ENCODE results near the gene METTL17.
"Not testable (repeated sequence)": the region's sequence is repeated elsewhere in the genome, so short reads cannot be mapped to it uniquely, and the experiment has no call there.

Gene METTL17

DNA sequence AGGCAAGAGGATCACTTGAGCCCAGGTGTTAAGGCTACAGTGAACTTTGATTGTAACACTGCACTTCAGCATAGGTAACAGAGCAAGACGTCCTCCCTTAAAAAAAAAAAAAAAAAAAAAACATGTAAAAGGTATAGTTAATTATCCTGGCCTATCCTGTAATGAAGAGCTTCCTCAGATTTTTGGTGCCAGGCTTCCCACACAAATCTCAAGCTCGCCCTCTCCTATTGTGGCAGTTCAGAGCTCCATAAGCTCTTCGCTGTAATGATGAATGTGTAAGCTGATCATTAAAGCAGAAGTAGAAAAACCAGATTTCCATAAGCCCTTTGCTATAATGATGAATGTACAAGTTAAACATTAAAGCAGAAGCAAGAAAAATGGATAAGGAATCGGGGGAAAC lies 7.3 kb downstream of the METTL17 start:
- no peak for DNase-seq

DNA sequence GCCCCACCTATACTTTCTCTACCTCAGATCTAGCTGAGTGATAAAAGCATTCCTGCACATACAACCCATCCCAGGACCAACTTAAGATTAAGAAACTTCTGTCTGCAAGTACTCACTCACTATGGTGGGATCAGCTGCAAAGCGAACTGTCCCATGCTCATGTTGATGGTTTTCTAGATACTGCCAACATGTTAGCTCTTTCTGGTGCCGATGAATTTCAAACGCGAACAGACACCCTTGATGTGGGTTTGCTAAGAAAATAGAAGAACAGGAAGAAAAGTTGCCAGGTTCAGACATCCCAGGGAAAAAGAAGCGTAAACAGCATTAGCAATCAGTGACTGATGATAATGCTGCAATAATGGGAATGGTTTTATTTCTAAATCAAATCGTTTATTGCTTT lies 7.8 kb downstream of the METTL17 start:
- no peak for DNase-seq

- DNase-seq: no peak
Observed at GRCh38 chr14:20998139-20998538, 8.4 kb downstream of the METTL17 start.

DNA sequence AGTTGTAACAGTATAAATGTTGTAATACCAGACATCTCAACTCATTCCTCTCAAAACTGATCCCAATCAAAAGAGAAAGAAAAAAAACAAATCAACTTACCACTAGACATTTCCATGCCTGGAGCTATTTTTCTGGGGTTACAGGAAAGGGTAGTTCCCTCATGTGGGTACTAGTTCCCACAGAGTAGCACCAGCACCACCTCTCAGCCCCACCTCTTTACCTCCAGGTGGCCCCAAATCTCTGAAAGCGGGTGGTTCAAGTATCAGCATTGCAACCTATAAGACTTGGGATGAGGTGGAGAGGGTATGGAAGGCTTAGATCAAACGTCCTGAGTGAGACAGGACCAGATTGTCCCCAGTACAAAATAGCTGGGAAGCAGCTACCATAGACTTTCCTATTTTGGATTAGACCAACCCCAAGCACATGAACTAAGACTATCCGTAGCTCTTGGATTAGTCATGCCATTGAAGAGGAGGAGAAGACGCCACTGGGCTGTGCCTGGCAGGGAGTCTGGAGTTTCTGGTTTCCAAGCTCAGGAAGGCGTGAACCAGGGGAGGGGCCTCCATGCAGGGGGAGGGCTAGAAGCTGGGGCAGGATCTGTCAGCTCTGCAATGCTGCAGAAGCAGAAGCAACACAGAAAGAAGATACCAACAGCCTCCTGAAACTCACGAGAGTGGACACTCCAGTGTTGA lies 9.0 kb downstream of the METTL17 start, which contains the start of gene SLC39A2:
Gene SLC39A2, plus strand, starts transcription at position 620 of the 693 bp plus-strand sequence. CDS start 154 bp downstream, outside the sequence.
- peak; percentile 78 for DNase-seq

DNA sequence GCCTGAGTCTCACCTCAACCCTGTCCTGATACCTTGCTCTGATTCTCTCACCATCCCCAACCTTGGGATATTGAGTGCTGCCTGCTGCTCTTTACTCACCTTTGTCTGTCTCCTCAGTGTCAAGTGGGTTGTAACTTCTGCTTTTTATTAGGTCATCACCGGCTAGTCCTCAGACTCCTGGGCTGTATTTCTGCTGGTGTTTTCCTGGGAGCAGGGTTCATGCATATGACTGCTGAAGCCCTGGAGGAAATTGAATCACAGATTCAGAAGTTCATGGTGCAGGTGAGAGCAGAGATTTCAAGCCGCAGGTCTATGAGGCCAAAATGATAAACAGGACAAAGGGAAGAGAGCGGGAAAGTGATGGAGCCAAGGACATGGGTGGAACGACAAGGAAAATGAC lies 9.8 kb downstream of the METTL17 start:
- DNase-seq: no peak

GRCh38 chr14:21001218-21001617 lies 11.4 kb downstream of the METTL17 start:
- DNase-seq: no peak

DNA sequence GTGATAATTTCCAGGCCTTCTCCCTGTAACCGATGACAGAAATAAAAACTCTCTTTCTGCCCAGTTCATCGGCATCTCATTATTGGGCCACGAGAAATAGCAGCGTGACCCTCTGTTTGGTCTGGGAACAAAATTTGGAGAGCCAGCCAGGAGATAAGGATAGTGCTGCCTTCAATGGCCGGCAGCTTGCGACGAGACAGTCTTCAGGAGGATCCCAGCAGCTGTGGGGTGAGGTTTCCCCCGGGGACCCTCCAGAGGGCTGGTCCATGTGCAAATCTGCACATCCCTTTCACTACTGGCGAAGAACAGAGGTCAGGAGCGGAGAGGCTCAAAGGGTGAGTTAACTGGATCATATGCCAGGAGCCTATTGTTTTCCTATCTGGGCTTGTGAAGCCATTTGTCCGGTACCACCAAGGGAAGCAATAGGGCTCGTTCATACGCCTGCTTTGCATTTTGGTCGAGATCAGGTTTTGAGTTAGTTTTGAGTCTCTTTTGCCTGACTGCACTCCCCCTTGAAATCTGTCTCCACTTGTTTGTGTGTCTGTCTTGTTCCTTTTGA lies 14.1 kb downstream of the METTL17 start:
- no peak for DNase-seq

GRCh38 chr14:21009721-21010120 lies 19.9 kb downstream of the METTL17 start:
- DNase-seq: not testable (repeated sequence)

DNA sequence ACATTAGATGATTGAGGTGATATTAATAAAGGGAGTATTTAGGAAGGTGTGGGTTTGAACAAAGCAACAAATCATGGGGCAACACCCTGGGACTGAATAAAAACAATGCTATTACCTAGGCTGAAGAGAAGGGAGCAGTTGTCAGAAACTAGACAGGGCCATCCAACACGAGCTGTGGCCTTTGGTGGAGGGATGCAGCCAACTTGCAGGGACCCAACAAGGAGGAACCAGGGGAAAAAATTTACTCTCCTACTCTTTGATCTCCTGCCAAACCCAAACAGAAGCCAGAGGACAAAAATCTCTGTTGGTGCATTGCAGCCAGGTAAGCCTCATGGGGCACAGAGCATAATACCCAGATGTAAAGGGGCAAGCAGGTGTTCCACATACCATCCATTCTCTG lies 21.4 kb downstream of the METTL17 start:
- no peak for DNase-seq

- peak; percentile 77 for DNase-seq
Observed at GRCh38 chr14:21014761-21015190, 25.0 kb downstream of the METTL17 start.

DNA sequence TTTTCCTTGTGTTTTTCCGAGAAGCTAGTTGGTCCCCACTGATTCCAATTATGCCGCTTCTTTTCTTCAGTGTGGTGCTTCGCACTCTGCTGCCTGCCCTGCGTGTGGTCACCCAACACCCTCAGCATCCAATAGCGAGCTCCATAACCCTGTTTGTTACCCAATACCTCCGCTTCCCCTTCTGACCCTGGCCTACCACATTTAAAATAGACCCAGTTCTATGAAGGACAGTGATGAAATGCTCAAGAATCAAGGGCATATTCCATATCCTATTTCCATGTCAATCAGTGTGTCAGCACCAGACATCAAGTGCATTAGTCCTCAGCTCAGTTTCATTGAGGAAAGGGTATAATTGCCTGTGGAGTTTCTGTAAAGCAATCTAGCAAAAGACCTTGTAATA lies 25.5 kb downstream of the METTL17 start:
- DNase-seq: no peak

DNA sequence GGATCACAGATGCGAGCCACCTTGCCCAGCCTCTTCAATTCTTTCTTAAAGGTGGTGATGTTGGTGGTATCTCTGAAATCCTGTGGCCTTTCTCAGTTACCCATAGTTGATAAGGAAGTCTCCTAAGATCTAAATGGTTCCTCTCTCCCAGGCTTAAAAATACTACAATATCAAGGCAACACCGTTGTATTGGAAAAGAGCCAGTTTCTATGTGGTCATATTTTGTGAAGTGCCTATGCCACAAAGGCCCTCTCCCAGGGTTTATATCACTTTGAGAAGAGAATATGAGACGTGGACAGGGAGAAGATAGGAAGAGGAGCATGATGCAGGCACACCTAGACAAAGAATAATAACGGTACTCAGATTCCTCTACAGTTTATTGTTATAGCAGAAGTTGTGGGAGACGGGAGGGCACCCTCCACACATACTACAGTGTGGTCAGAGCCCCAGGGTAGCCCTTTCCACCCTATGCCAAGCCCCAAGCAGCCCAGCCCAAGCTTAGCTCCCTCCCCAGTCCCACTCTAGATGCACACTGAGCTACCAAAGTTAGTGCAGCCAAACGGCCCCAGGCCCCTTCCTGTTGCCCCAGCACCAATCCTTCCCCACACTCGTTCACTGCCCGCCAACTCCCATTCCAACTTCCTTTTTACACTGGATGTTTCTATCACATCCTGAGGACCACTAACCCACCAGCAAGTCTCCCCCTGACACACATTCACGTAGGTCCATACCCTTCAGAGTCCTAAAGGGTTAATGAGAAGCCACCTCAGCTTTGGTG lies 26.8 kb downstream of the METTL17 start:
- no peak for DNase-seq

DNA sequence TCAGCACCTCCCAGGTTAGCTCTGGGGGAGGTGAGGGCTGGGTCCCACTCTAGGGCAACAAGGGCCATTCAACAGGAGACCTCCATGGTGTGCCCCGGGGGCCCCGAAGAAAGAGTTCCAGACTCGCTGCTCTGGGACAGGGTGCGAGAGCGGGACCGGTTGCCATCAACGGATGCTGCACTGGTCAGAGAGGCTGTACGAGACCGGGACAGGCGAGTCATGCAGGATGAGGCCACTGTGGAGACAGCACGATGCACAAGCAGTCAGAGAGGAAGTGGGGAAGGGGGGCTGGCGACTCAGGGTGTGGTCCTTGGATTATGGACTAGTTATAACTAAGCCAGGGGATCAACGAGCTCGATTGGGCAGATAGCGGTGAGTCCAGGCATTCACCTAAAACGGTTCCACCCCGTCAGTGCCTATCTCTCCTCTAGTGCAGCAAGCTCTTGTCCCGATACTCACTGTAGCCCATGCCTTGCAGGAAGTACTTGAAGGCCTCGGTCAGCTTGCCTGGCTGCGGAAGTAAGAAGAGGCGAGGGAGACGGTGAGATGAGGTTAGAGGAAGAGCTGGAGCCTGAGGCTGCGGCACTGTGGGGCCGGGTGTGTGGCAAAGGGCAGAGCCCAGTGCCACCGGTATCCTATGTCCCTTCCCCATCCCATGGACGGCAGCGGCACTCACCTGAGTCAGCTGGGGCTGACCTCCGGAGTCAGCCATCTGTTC lies 27.9 kb downstream of the METTL17 start:
- no peak for DNase-seq

DNA sequence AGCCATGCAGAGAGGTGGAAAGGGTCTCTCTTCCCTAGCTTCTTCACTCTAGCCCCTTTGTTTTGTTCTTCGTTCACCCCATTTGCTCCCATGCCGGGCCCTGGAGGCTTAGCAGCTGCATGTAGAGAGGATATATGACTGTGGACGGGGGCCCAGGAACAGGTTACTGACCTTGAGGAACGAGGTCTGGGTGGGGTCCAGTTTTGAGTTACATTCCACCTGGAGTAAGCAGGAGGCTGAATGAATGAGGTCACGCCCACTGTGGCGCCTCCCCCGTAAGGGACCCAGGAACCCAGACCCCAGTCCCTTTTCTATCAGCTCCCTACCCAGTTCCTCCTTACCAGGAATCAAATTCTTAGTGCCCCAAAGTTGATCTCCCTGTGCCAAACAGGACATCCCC lies 28.5 kb downstream of the METTL17 start:
- DNase-seq: no peak

DNA sequence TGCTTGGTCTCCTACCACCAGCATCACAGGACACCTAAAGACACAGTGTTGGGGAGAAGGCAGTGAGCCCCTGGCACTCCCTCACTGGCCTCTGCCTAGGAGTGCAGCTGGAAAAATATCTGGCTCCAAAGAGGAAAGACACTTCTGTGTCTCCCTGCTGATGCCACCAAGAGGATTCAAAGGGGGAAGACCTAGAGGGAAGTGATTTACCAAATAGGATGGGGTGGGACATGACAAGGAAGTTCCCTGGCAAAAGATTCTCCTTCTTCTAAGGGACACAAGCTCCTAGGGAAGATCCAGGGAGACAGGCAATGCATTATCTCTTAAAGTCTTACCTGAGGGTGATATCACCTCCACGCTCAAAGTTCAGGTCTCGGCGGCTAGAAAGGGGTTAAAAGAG lies 29.0 kb downstream of the METTL17 start:
- DNase-seq: no peak

- peak; percentile 70 for DNase-seq
Observed at GRCh38 chr14:21019366-21019765, 29.6 kb downstream of the METTL17 start.

- no peak for DNase-seq
Observed at GRCh38 chr14:21020977-21021545, 31.3 kb downstream of the METTL17 start.

DNA sequence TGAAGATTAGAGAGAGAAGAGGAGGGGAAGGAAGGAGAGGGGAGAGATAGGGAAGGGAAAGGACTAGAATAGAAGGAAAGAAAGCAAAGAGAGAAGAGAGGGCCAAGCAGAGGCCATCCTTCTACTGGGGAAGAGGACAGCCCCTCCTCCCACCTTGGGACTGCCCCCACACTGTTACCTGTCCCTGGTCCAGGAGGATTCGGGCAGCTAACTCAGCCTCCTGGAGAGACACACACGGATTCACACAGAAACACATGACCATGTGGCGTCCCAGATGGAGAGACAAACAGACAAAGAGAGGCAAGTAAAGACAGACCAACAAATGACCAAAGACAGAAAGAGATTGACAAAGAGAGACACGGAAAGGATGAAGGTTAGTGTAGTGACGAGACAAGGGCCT lies 32.9 kb downstream of the METTL17 start:
- no peak for DNase-seq

DNA sequence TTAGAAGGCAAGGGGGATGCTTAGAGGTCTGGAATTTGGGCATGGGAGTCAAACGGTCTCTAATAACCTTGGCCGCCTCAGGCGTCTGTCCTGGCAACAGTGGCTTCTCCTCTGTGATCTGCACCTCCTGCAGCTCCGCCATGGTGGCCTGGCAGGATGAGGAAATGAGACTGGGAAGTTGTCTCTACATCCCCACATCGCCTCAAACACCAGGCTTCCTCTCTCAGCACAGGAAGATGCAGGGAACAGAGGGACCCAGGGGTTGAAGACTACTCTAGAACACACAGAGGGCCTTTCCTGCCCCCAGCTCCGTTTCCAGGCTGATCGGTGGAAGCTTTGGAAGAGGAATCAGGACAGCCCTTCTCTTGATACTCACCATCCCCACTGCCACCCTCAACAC lies 33.4 kb downstream of the METTL17 start:
- no peak for DNase-seq

DNA sequence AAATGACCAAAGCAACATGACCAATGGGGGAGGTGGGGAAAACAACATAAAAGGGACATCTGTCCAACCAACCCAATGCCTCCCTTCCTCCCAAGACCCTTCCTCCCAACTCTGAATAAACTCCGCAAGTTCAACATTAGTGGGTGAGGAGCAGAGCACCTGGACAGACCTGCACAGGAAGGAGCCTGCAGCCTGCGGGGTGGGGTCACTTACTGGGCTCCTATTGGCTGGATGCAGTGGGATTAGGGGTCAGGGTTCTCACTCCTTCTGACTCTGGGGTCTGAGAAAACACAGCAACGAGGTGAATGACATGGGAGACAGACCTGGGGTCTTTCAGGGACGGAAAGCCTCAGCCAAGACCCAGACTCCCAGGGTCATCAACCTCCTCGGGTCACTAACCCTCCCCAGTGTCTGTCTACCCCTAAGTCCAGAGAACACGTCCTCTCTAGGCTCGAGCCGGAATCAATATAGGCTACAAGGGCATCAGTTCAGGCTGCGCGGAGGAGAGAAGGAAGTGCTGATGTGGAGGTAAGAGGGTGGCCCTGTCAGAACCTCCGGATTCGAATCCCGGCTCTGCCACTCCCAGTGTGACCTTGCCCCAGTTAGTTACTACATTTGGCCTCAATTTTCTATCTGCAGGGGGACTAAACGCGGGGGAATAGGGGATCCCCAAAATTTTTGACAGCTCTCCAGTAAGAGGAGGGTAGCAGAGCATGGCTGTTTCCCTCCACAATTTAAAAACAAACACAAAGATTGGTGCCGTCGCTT lies 34.2 kb downstream of the METTL17 start:
- no peak for DNase-seq

DNA sequence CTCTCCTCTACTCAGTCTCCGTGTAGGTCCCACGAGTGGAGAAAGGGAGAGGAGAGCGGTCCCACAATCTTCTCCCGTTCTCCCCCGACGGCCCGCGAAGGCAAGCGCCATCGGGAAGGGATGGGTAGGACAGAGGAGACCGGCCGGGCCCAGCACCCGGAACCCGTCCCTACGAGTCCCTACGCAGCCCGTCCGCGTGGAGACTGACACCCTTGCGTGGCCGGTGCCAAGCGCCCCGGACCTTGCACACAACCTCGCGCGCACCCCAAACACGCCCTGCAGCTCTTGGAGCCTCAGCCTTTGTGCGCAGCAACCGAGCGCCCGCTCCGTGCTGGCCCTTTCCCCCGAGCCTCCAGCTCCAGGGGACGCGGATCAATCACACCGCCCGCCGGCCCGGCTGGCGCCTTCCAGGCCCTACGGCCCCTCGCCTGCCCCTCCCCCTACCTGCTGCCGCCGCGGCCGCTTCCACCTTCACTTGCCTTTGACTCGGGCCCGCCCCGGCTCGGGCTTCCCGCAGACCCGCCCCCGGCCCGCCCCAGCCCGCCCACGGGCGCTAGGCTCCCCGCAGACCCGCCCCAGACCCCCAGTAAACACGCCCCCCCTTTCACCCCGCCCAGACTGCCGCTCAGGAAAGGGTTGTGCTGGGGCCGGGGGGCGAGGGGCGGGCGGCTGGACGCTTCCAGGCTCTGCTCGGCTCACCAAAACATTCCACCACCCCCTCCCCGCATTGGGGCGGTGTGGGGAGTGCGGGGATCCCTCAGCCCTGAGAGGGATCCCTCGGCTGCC lies 35.0 kb downstream of the METTL17 start, which contains the start of gene NDRG2:
Gene NDRG2, minus strand, starts transcription at position 477 of the 786 bp plus-strand sequence. CDS start 1,746 bp downstream, outside the sequence.
- peak; percentile 36 for DNase-seq
